Gastroesophageal sphincter (tissue), 3 donors: ENCODE data around the gene TPPP.

Experiments used
- EP300 ChIP-seq: sonication (generic); formaldehyde crosslinking; IDR thresholded peaks from one replicate; pipeline ENCODE4 v1.6.1; 2017; ENCODE audit warnings: antibody characterized with exemption, mild to moderate bottlenecking
- POLR2A ChIP-seq, 2 donors: fragments of 450-650 bp; IDR thresholded peaks; one replicate each; pipeline ENCODE4 v1.6.1; 2017; ENCODE audit warnings: antibody characterized with exemption in 2 of 2, mild to moderate bottlenecking in 2 of 2, moderate library complexity in 1 of 2
- TF ChIP-seq, protein P1 (sequence below), 4 experiments: fragments of 200-600 bp in 2 of 4; fragments of 450-650 bp in 2 of 4; sonication (generic) in 1 of 4; IDR thresholded peaks; one replicate each; pipeline ENCODE4 v1.5.1; 2017 to 2019; ENCODE audit warnings: antibody characterized with exemption in 4 of 4, mild to moderate bottlenecking in 2 of 4, moderate library complexity in 2 of 4

DNA sequence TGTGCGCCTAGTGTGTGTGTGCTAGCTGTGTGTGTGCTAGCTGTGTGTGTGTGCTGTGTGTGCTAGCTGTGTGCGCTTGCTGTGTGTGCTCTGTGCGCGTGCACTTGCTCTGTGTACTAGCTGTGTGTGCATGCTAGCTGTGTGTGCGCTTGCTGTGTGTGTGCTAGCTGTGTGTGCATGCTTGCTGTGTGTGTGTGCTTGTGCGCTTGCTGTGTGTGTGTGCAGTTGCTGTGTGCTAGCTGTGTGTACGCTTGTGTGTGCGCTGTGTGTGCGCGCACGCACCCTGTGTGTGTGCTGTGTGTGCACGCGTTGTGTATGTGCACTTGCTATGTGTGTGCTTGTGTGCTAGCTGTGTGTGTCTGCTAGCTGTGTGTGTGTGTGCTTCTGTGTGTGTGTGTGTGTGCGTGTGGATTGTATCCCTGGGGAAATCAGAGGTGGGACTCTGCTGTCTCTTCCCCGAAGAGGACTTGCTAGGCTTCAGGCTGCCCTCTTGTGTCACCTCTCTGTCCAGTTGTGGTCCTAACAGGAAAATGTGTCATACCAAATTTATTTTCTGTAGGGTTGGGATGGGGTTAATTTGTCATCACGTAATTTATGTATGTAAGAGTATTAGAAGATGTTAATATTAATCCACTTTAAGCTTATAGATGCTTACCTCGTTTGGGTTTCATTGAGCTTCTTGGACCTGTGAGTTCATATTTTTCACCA lies 38.9 kb downstream of the TPPP start:
- TF ChIP-seq, protein P1, sequence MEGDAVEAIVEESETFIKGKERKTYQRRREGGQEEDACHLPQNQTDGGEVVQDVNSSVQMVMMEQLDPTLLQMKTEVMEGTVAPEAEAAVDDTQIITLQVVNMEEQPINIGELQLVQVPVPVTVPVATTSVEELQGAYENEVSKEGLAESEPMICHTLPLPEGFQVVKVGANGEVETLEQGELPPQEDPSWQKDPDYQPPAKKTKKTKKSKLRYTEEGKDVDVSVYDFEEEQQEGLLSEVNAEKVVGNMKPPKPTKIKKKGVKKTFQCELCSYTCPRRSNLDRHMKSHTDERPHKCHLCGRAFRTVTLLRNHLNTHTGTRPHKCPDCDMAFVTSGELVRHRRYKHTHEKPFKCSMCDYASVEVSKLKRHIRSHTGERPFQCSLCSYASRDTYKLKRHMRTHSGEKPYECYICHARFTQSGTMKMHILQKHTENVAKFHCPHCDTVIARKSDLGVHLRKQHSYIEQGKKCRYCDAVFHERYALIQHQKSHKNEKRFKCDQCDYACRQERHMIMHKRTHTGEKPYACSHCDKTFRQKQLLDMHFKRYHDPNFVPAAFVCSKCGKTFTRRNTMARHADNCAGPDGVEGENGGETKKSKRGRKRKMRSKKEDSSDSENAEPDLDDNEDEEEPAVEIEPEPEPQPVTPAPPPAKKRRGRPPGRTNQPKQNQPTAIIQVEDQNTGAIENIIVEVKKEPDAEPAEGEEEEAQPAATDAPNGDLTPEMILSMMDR (IDR thresholded peaks at IDR 0.05) = no peak
- TF ChIP-seq EP300 (no peak), POLR2A (IDR thresholded peaks at IDR 0.05) (no peak)
